ENCODE results near the gene KIF6.

The KIF6 gene

GRCh38 chr6:39402239-39402751 is 322.9 kb downstream of the KIF6 start:
- no peak overlapping the region for H3K9ac ChIP-seq (ENCODE audit: low read depth, low read length)
- H3K27me3 ChIP-seq (ENCODE audit: insufficient read depth, low read length): no peaks in the 10 kb centered on the region
- H3K9me3 ChIP-seq (ENCODE audit: insufficient read depth, low read depth, low read length): no peaks in the 10 kb centered on the region
- no peak overlapping the region for H3K27ac ChIP-seq (ENCODE audit: low read length)
- no peaks in the 10 kb centered on the region for H3K36me3 ChIP-seq (ENCODE audit: insufficient read depth, low read depth, low read length)
- H3K4me1 ChIP-seq (ENCODE audit: insufficient read depth, low read length): no peaks in the 10 kb centered on the region
- H3K4me3 ChIP-seq (ENCODE audit: low read length): no peak overlapping the region

- Histone ChIP-seq H3K4me3 (ENCODE audit: low read length) (no peak overlapping the region), H3K9ac (ENCODE audit: low read depth, low read length) (no peak overlapping the region), H3K4me1 (ENCODE audit: insufficient read depth, low read length) (no peaks in the 10 kb centered on the region), H3K27me3 (ENCODE audit: insufficient read depth, low read length) (no peaks in the 10 kb centered on the region), H3K36me3 (ENCODE audit: insufficient read depth, low read depth, low read length) (no peaks in the 10 kb centered on the region), H3K27ac (ENCODE audit: low read length) (no peak overlapping the region), H3K9me3 (ENCODE audit: insufficient read depth, low read depth, low read length) (no peaks in the 10 kb centered on the region)
Observed at GRCh38 chr6:39401376-39401775, 323.8 kb downstream of the KIF6 start.

- H3K27ac ChIP-seq (ENCODE audit: low read length): no peak overlapping the region
- H3K36me3 ChIP-seq (ENCODE audit: insufficient read depth, low read depth, low read length): no peaks in the 10 kb centered on the region
- H3K4me1 ChIP-seq (ENCODE audit: insufficient read depth, low read length): no peaks in the 10 kb centered on the region
- no peak overlapping the region for H3K9ac ChIP-seq (ENCODE audit: low read depth, low read length)
- H3K9me3 ChIP-seq (ENCODE audit: insufficient read depth, low read depth, low read length): no peaks in the 10 kb centered on the region
- H3K4me3 ChIP-seq (ENCODE audit: low read length): no peak overlapping the region
- no peaks in the 10 kb centered on the region for H3K27me3 ChIP-seq (ENCODE audit: insufficient read depth, low read length)
Observed at GRCh38 chr6:39400026-39400425, 325.2 kb downstream of the KIF6 start.

GRCh38 chr6:39396854-39397253 is 328.4 kb downstream of the KIF6 start:
- no peak overlapping the region for H3K4me3 ChIP-seq (ENCODE audit: low read length)

GRCh38 chr6:39393075-39393474 is 332.1 kb downstream of the KIF6 start:
- Histone ChIP-seq H3K27me3 (ENCODE audit: insufficient read depth, low read length) (no peaks in the 10 kb centered on the region), H3K9me3 (ENCODE audit: insufficient read depth, low read depth, low read length) (no peaks in the 10 kb centered on the region), H3K36me3 (ENCODE audit: insufficient read depth, low read depth, low read length) (no peaks in the 10 kb centered on the region), H3K9ac (ENCODE audit: low read depth, low read length) (no peak overlapping the region), H3K27ac (ENCODE audit: low read length) (no peak overlapping the region), H3K4me1 (ENCODE audit: insufficient read depth, low read length) (no peaks in the 10 kb centered on the region), H3K4me3 (ENCODE audit: low read length) (no peak overlapping the region)

More at GRCh38 chr6:39396854-39397253, 328.4 kb downstream of the KIF6 start:
- Histone ChIP-seq H3K4me1 (ENCODE audit: insufficient read depth, low read length) (no peaks in the 10 kb centered on the region), H3K36me3 (ENCODE audit: insufficient read depth, low read depth, low read length) (no peaks in the 10 kb centered on the region), H3K9ac (ENCODE audit: low read depth, low read length) (no peak overlapping the region), H3K27me3 (ENCODE audit: insufficient read depth, low read length) (no peaks in the 10 kb centered on the region), H3K9me3 (ENCODE audit: insufficient read depth, low read depth, low read length) (no peaks in the 10 kb centered on the region), H3K27ac (ENCODE audit: low read length) (no peak overlapping the region)

- H3K27me3 ChIP-seq (ENCODE audit: insufficient read depth, low read length): no peaks in the 10 kb centered on the region
- no peaks in the 10 kb centered on the region for H3K36me3 ChIP-seq (ENCODE audit: insufficient read depth, low read depth, low read length)
- no peak overlapping the region for H3K27ac ChIP-seq (ENCODE audit: low read length)
- no peaks in the 10 kb centered on the region for H3K9me3 ChIP-seq (ENCODE audit: insufficient read depth, low read depth, low read length)
- no peaks in the 10 kb centered on the region for H3K4me1 ChIP-seq (ENCODE audit: insufficient read depth, low read length)
- no peak overlapping the region for H3K9ac ChIP-seq (ENCODE audit: low read depth, low read length)
- no peak overlapping the region for H3K4me3 ChIP-seq (ENCODE audit: low read length)
Observed at GRCh38 chr6:39391182-39391581, 334.0 kb downstream of the KIF6 start.

- H3K27ac ChIP-seq (ENCODE audit: low read length): no peak overlapping the region
Observed at GRCh38 chr6:39389484-39389767, 335.8 kb downstream of the KIF6 start.

GRCh38 chr6:39388606-39389483 is 336.4 kb downstream of the KIF6 start:
- H3K9me3 ChIP-seq (ENCODE audit: insufficient read depth, low read depth, low read length): no peaks in the 10 kb centered on the region
- H3K4me3 ChIP-seq (ENCODE audit: low read length): no peak overlapping the region
- no peaks in the 10 kb centered on the region for H3K36me3 ChIP-seq (ENCODE audit: insufficient read depth, low read depth, low read length)
- H3K27ac ChIP-seq (ENCODE audit: low read length): no peak overlapping the region
- H3K4me1 ChIP-seq (ENCODE audit: insufficient read depth, low read length): no peaks in the 10 kb centered on the region
- no peak overlapping the region for H3K9ac ChIP-seq (ENCODE audit: low read depth, low read length)
- no peaks in the 10 kb centered on the region for H3K27me3 ChIP-seq (ENCODE audit: insufficient read depth, low read length)

More at GRCh38 chr6:39389484-39389767, 335.8 kb downstream of the KIF6 start:
- Histone ChIP-seq H3K4me1 (ENCODE audit: insufficient read depth, low read length) (no peaks in the 10 kb centered on the region), H3K27me3 (ENCODE audit: insufficient read depth, low read length) (no peaks in the 10 kb centered on the region), H3K9ac (ENCODE audit: low read depth, low read length) (no peak overlapping the region), H3K4me3 (ENCODE audit: low read length) (no peak overlapping the region), H3K9me3 (ENCODE audit: insufficient read depth, low read depth, low read length) (no peaks in the 10 kb centered on the region), H3K36me3 (ENCODE audit: insufficient read depth, low read depth, low read length) (no peaks in the 10 kb centered on the region)

GRCh38 chr6:39387785-39388184 is 337.4 kb downstream of the KIF6 start:
- no peak overlapping the region for H3K9ac ChIP-seq (ENCODE audit: low read depth, low read length)
- no peaks in the 10 kb centered on the region for H3K9me3 ChIP-seq (ENCODE audit: insufficient read depth, low read depth, low read length)
- no peaks in the 10 kb centered on the region for H3K4me1 ChIP-seq (ENCODE audit: insufficient read depth, low read length)
- H3K27me3 ChIP-seq (ENCODE audit: insufficient read depth, low read length): no peaks in the 10 kb centered on the region
- no peak overlapping the region for H3K4me3 ChIP-seq (ENCODE audit: low read length)
- H3K27ac ChIP-seq (ENCODE audit: low read length): no peak overlapping the region
- H3K36me3 ChIP-seq (ENCODE audit: insufficient read depth, low read depth, low read length): no peaks in the 10 kb centered on the region

- no peaks in the 10 kb centered on the region for H3K9me3 ChIP-seq (ENCODE audit: insufficient read depth, low read depth, low read length)
- no peak overlapping the region for H3K9ac ChIP-seq (ENCODE audit: low read depth, low read length)
- H3K4me3 ChIP-seq (ENCODE audit: low read length): no peak overlapping the region
- H3K27ac ChIP-seq (ENCODE audit: low read length): no peak overlapping the region
- H3K4me1 ChIP-seq (ENCODE audit: insufficient read depth, low read length): no peaks in the 10 kb centered on the region
- H3K27me3 ChIP-seq (ENCODE audit: insufficient read depth, low read length): no peaks in the 10 kb centered on the region
- H3K36me3 ChIP-seq (ENCODE audit: insufficient read depth, low read depth, low read length): no peaks in the 10 kb centered on the region
Observed at GRCh38 chr6:39386487-39386886, 338.7 kb downstream of the KIF6 start.

GRCh38 chr6:39381550-39382140 is 343.6 kb downstream of the KIF6 start:
- no peak overlapping the region for H3K27ac ChIP-seq (ENCODE audit: low read length)
- no peak overlapping the region for H3K4me3 ChIP-seq (ENCODE audit: low read length)
- H3K27me3 ChIP-seq (ENCODE audit: insufficient read depth, low read length): no peaks in the 10 kb centered on the region
- no peaks in the 10 kb centered on the region for H3K4me1 ChIP-seq (ENCODE audit: insufficient read depth, low read length)
- H3K36me3 ChIP-seq (ENCODE audit: insufficient read depth, low read depth, low read length): no peaks in the 10 kb centered on the region
- no peak overlapping the region for H3K9ac ChIP-seq (ENCODE audit: low read depth, low read length)
- no peaks in the 10 kb centered on the region for H3K9me3 ChIP-seq (ENCODE audit: insufficient read depth, low read depth, low read length)

All from iPS-20b (cell line).